B cell (primary cell): Measurements from ENCODE around the gene PODNL1. TPM values are rescaled to one million over a fixed set of nuclear protein-coding genes. Genes with fewer than 3 reads are reported as not detected.

Experiments
- ATAC-seq: fragments of 200-7000 bp; cut with Tn5 transposase; one replicate; pipeline ENCODE4 v1.10.0; 2021; ENCODE audit warnings: low read depth, mild to moderate bottlenecking, moderate number of reproducible peaks, moderate library complexity
- CTCF ChIA-PET: fragments of 350-600 bp; sonication (Branson Sonifier 250); formaldehyde crosslinking; loops from one replicate; lab custom pipeline; 2021; ENCODE audit warnings: antibody characterized with exemption, inconsistent platforms; lab: Charles Lee
- POLR2A ChIA-PET: fragments of 350-600 bp; sonication (Branson Sonifier 250); formaldehyde crosslinking; loops from one replicate; lab custom pipeline; 2021; ENCODE audit warnings: antibody characterized with exemption; lab: Charles Lee
- DNase-seq: peaks from one replicate; pipeline ENCODE4 v3.0.0; 2013
- H2AFZ ChIP-seq: 2 replicates; pipeline ENCODE4 v1.6.1; 2012; ENCODE audit warnings: mild to moderate bottlenecking, low read depth, low read length; ENCODE audit not compliant: insufficient read depth, poor library complexity, severe bottlenecking
- H3K27ac ChIP-seq, 2 donors: 1 replicate in 1 of 2; 2 replicates in 1 of 2; pipeline ENCODE4 v1.5.1; 2012 to 2013; ENCODE audit warnings: low read length in 2 of 2, mild to moderate bottlenecking in 2 of 2, moderate library complexity in 1 of 2
- H3K27me3 ChIP-seq, 4 experiments: fragments of 200-600 bp in 1 of 4; sonication (generic) in 1 of 4; replicated peaks in 1 of 4; 1 replicate in 2 of 4; 2 replicates in 2 of 4; pipeline versions ENCODE4 v1.6.1 to v1.7.0; 2013 to 2016; ENCODE audit warnings: low read length in 3 of 4, mild to moderate bottlenecking in 2 of 4, mixed read lengths in 1 of 4, moderate library complexity in 1 of 4; ENCODE audit not compliant: insufficient read depth in 4 of 4, control insufficient read depth in 3 of 4; ENCODE audit errors: control extremely low read depth in 1 of 4
- H3K36me3 ChIP-seq, 2 experiments: replicated peaks in 1 of 2; 1 replicate in 1 of 2; 2 replicates in 1 of 2; pipeline versions ENCODE4 v1.6.1 to v1.7.1; 2013; ENCODE audit warnings: low read length in 1 of 2; ENCODE audit not compliant: insufficient read depth in 2 of 2, control insufficient read depth in 1 of 2; ENCODE audit errors: control extremely low read depth in 1 of 2, extremely low read depth in 1 of 2
- H3K4me1 ChIP-seq, 2 donors: fragments of 200-600 bp in 1 of 2; sonication (generic) in 1 of 2; 1 replicate in 1 of 2; 2 replicates in 1 of 2; pipeline versions ENCODE4 v1.5.1 to v1.6.1; 2013 to 2017; ENCODE audit warnings: low read length in 2 of 2; ENCODE audit not compliant: control insufficient read depth in 2 of 2, insufficient read depth in 2 of 2
- H3K4me2 ChIP-seq: replicated peaks from 2 replicates; pipeline ENCODE3; 2012; ENCODE audit warnings: mild to moderate bottlenecking, low read depth, low read length; ENCODE audit not compliant: poor library complexity, severe bottlenecking
- H3K4me3 ChIP-seq, 5 experiments: fragments of 200-600 bp in 1 of 5; sonication (generic) in 1 of 5; 1 replicate in 3 of 5; 2 replicates in 2 of 5; pipeline versions ENCODE4 v1.5.1 to v1.7.0; 2011 to 2016; ENCODE audit warnings: low read length in 4 of 5, mild to moderate bottlenecking in 4 of 5, low read depth in 2 of 5, control low read depth in 1 of 5, moderate library complexity in 1 of 5; ENCODE audit not compliant: insufficient read depth in 1 of 5; ENCODE audit errors: control extremely low read depth in 1 of 5, extremely low read depth in 1 of 5
- H3K79me2 ChIP-seq: fragments of 200-600 bp; sonication (generic); one replicate; pipeline ENCODE4 v1.6.0; 2016; ENCODE audit warnings: low read length; ENCODE audit not compliant: control insufficient read depth, insufficient read depth
- H3K9ac ChIP-seq: fragments of 200-600 bp; sonication (generic); 2 replicates; pipeline ENCODE4 v1.6.1; 2017; ENCODE audit warnings: mild to moderate bottlenecking, low read length, moderate library complexity
- H3K9me3 ChIP-seq, 3 donors: one replicate each; pipeline versions ENCODE4 v1.6.1 to v1.7.1; 2013; ENCODE audit warnings: low read length in 2 of 3; ENCODE audit not compliant: control insufficient read depth in 2 of 3, insufficient read depth in 1 of 3; ENCODE audit errors: control extremely low read depth in 1 of 3
- H4K20me1 ChIP-seq: 2 replicates; pipeline ENCODE4 v1.6.0; 2012; ENCODE audit warnings: mild to moderate bottlenecking, low read length; ENCODE audit not compliant: insufficient read depth, control insufficient read depth, poor library complexity, severe bottlenecking
- H3K27ac Mint-ChIP-seq: one replicate; pipeline ENCODE4 v1.8.0; 2021; ENCODE audit warnings: mixed read lengths
- H3K27me3 Mint-ChIP-seq: one replicate; pipeline ENCODE4 v1.8.0; 2021; ENCODE audit warnings: mixed read lengths
- H3K4me1 Mint-ChIP-seq: one replicate; pipeline ENCODE4 v1.8.0; 2021; ENCODE audit warnings: mixed read lengths
- H3K4me3 Mint-ChIP-seq: one replicate; pipeline ENCODE4 v1.8.0; 2021; ENCODE audit warnings: mixed read lengths
- H3K9me3 Mint-ChIP-seq: one replicate; pipeline ENCODE4 v1.8.0; 2022; ENCODE audit warnings: mixed read lengths; ENCODE audit not compliant: insufficient read depth
- CTCF ChIP-seq: fragments of 200-600 bp; IDR thresholded peaks from one replicate; pipeline ENCODE4 v1.8.0; 2022; ENCODE audit warnings: antibody characterized with exemption, mild to moderate bottlenecking
- EZH2 ChIP-seq: IDR thresholded peaks from 2 replicates; pipeline ENCODE4 v1.6.1; 2012; ENCODE audit warnings: borderline replicate concordance, low read depth, mild to moderate bottlenecking, moderate library complexity, low read length; ENCODE audit not compliant: insufficient read depth, poor library complexity, severe bottlenecking
- WGBS: methylation state at CpG from one replicate; pipeline ENCODE4 v1.1.5; 2013; ENCODE audit warnings: missing lambda C conversion rate; ENCODE audit not compliant: insufficient coverage; 5-methylcytosine and 5-hydroxymethylcytosine counted together
- intact Hi-C: fragments of 100-400 bp; cut with micrococcal nuclease; formaldehyde crosslinking; loops from one replicate; pipeline ENCODE4 v1.10.0; 2022
- polyA plus RNA-seq: library from polyadenylated mRNA; depleted of rRNA; stranded (reverse); fragments of >200 nt; gene quantifications from 2 replicates; pipeline ENCODE4 v1.2.3, GENCODE V29; 2012
- total RNA-seq, 2 donors: library from RNA; stranded (reverse); fragments of 120-200 nt in 1 of 2; gene quantifications; 1 replicate in 1 of 2; 2 replicates in 1 of 2; pipeline versions ENCODE4 v1.2.3 to v1.2.4, GENCODE V29; 2013 to 2022

Gene PODNL1
- total and polyA plus RNA-seq, 2 donors (not counting 1 experiment from before 2014, with no cell fraction given) = not detected

DNA sequence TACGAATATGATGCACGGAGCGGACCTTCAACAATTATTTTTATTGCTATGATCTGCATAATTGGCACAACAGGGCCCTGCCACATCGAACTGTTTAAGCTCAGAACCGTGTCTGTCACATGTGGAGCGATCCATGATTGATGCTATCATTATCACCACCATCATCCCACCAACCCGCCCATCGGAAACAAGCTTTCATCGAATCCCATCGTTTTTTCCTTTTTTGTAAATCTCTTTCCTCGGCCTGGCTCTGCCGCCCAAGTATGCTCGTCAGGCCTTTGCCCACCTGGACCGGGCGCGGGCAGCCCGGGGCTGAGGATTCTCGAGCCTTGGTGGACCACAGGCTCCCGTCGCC is 13.6 kb upstream of the PODNL1 start:
- Mint-ChIP-seq H3K27ac (peak overlapping the region; percentile 96), H3K4me1 (peaks cover 21% of the 10 kb centered on the region), H3K27me3 (no peaks in the 10 kb centered on the region), H3K4me3 (peak overlapping the region; percentile 96), H3K9me3 (no peaks in the 10 kb centered on the region)
- Histone ChIP-seq H3K79me2 (peaks cover 30% of the 10 kb centered on the region), H3K36me3 (peaks cover 0 to 20% of the 10 kb centered on the region in 2 experiments), H2AFZ (peak overlapping the region; percentile 63), H3K9ac (peak overlapping the region; percentile 91), H3K9me3 (no peaks in the 10 kb centered on the region), H3K4me3 (peak overlapping the region; percentile 27 to 59 (median 55)), H3K27me3 (no peaks in the 10 kb centered on the region), H3K4me2 (peak overlapping the region; percentile 98), H3K4me1 (peaks cover 15 to 18% of the 10 kb centered on the region in 2 donors), H4K20me1 (peaks cover 34% of the 10 kb centered on the region), H3K27ac (peak overlapping the region; percentile 18 to 65)
- intact Hi-C loops = loop anchor here (1.0 to 5.0 kb wide), 6 partner anchors 35 to 166 kb away; partner anchors contain the start of genes BRME1, CC2D1A, MISP3 and PRKACA
- CTCF ChIA-PET = interaction anchor here (0.7 to 2.3 kb wide), 7 partner anchors 18 to 120 kb away, joined by 3 to 10 read pairs (median 4); partner anchors contain the start of gene IL27RA
- ATAC-seq (no peak), DNase-seq (no peak)
- POLR2A ChIA-PET = interaction anchor here (0.6 to 2.8 kb wide), 5 partner anchors 34 to 105 kb away, joined by 3 to 12 read pairs (median 7); partner anchors contain the start of gene IL27RA
- no peak for TF ChIP-seq EZH2
- no peak for TF ChIP-seq CTCF
- WGBS = 14% methylated on average over 20 of the region's 20 CpGs

GRCh38 chr19:13951043-13951442 is 12.8 kb upstream of the PODNL1 start:
- Histone ChIP-seq H2AFZ (no peak overlapping the region), H3K36me3 (peaks cover 0 to 13% of the 10 kb centered on the region in 2 experiments), H3K4me2 (no peak overlapping the region), H3K9ac (no peak overlapping the region), H3K79me2 (peaks cover 30% of the 10 kb centered on the region), H3K27me3 (no peaks in the 10 kb centered on the region), H3K27ac (no peak overlapping the region), H3K9me3 (no peaks in the 10 kb centered on the region), H3K4me3 (no peak overlapping the region), H3K4me1 (peaks cover 15 to 18% of the 10 kb centered on the region in 2 donors), H4K20me1 (peaks cover 28% of the 10 kb centered on the region)
- H3K4me3 Mint-ChIP-seq = no peak overlapping the region
- no CpG with 5 or more reads among the region's 2 CpGs for WGBS
- peaks cover 21% of the 10 kb centered on the region for H3K4me1 Mint-ChIP-seq
- POLR2A ChIA-PET = interaction anchor here (0.7 kb wide), 1 partner anchor 30 kb away, joined by 6 read pairs; no protein-coding TSS in a partner anchor
- ATAC-seq = no peak
- H3K27ac Mint-ChIP-seq = no peak overlapping the region
- TF ChIP-seq CTCF = no peak
- no peak for TF ChIP-seq EZH2
- intact Hi-C loops = loop anchor here (5.0 kb wide), 1 partner anchor 121 kb away; the partner anchor contains the start of gene MISP3
- no peak for DNase-seq
- CTCF ChIA-PET = interaction anchor here (1.2 to 1.5 kb wide), 3 partner anchors 72 to 97 kb away, joined by 3 to 4 read pairs (median 4); partner anchors contain the start of gene IL27RA
- no peaks in the 10 kb centered on the region for H3K9me3 Mint-ChIP-seq
- no peaks in the 10 kb centered on the region for H3K27me3 Mint-ChIP-seq
